ENCODE results near the gene BEAN1.
"Not testable (repeated sequence)": the region's sequence is repeated elsewhere in the genome, so short reads cannot be mapped to it uniquely, and the experiment has no call there.

Gene BEAN1

GRCh38 chr16:66441586-66442375 lies 14.7 kb downstream of the BEAN1 start:
- FAIRE-seq: no peak

GRCh38 chr16:66442502-66443268 lies 15.6 kb downstream of the BEAN1 start:
- no peak for FAIRE-seq

DNA sequence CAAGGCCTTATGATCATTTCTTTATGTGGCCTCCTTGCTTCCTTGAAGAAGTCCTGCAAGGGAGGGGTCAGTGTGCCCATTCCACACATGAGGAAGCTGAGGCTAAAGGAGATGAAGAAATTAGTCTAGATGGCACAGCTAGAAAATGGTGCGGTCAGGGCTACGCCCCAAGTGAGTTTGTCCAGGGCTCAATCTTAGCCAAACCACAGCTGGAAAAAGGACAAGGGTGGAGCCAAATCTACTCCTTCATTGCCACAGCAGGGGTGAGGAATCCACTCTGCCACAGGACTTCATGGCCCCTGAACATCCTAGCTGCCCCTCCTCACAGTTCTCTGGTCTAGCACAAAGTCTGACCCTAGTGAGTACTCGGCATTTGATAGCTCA lies 16.2 kb downstream of the BEAN1 start:
- no peak for FAIRE-seq

DNA sequence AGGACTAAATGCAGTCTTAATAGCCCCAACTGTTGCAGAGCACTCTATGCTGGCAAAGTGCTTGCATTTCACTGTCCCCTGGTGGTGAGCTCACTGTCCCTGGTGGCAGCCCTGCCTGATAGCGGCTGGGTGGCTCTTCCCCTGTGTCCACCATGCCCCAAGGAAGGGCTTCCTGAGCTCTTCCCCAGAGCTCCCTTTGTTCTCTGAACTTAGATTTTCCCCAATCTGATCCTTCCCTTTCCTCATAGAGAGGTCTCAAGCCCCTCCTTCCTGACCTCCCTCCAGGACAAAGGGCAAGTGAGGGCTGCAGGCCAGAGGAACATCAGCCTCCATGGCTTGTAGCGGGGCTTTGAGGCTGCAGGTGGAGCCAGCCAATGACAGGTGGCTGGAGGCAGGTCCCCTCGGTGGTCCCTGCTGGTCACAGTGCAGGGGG lies 17.0 kb downstream of the BEAN1 start:
- FAIRE-seq: no peak

DNA sequence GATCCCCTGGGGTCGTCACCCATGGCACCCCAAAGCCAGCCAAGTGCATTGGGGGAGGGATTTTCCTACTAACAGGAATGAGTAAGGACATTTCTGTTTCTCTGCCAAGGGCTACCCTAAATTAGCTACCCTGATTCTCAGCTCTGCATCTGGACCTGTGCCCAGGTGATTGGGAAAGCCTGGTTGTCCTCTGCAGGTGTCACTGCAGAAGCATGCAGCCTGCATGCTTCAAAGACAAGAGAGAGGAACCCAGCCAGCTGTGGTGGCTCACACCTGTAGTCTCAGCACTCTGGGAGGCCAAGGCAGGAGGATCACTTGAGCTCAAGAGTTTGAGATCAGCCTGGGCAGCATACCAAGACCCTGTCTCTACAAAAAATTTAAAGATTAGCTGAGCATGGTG lies 19.6 kb downstream of the BEAN1 start:
- no peak for FAIRE-seq

DNA sequence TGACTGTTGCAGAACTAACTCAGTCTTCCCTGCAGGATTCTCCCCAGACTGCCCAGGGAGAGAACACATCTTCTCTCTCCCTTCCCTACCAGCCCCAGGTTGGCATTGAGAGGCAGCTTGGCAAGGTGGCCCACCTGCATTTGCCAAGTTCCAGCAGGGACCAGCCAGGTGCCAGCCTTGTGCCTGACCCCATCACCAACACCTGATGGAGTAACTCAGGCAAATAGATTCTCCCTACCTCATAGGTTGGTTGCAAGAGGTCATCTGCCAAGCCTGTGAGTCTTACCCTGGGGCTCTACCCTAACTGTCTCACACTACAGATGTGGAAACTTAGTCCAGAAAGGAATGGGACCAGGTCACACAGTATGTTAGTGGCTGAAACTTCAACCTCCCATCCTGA lies 20.4 kb downstream of the BEAN1 start:
- no peak for FAIRE-seq

DNA sequence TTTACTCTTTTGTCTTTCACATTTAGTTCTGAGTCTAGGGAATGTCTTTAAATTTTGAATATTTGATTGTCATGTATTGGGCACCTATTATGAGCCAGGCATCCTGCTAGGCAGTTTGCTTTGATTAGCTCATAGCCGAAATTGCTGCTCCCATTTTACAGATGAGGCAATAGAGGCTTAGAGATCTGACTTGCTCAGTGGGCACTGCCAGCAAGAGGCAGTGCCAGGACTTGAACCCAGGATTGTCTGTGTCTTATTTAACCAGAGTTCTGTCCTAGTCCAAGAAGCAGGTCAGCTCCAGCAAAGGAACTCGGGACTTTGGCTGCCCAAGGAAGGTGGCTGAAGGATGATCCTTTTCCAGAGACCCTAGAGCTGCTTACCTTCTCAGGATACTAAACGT lies 24.5 kb downstream of the BEAN1 start:
- FAIRE-seq: no peak

DNA sequence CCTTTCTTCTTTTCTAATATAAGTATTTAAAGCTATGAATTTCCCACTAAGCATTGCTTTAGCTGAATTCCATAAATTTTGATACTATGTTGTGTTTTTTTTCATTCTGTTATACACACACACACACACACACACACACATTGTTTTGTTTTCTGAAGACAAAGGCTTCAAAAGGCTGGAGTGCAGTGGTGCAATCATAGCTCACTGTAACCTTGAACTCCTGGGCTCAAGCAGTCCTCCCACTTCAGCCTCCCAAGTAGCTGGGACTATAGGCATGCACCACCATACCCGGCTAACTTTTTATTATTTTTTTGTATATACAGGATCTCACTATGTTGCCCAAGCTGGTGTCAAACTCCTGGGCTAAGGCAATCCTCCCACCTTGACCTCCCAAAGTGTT lies 26.1 kb downstream of the BEAN1 start:
- FAIRE-seq: not testable (repeated sequence)

GRCh38 chr16:66454751-66455150 lies 27.7 kb downstream of the BEAN1 start:
- no peak for FAIRE-seq

- no peak for FAIRE-seq
Measured at GRCh38 chr16:66455970-66456369, 28.9 kb downstream of the BEAN1 start.

GRCh38 chr16:66457888-66458287 lies 30.8 kb downstream of the BEAN1 start:
- FAIRE-seq: no peak

GRCh38 chr16:66458292-66458691 lies 31.2 kb downstream of the BEAN1 start:
- no peak for FAIRE-seq

DNA sequence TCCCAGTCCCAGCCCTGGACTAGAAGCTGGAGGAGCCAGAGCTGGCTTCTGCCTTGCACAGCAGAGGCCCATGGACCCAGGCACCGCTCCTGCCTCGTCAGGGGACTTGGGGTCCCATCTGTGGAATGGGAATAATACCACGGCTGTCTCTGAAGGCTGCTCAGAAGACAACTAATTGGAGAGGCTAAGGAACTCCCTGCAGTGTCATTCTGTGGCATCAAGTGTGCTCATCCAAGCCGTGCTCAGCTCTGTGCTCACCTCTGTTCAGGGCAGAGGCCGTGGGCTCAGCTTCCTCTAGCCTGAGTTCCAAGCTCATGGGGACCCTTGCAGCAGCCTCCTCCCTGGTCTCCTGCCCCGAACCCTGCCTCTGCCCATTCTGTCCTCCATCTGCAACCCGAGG lies 31.8 kb downstream of the BEAN1 start:
- FAIRE-seq: no peak

DNA sequence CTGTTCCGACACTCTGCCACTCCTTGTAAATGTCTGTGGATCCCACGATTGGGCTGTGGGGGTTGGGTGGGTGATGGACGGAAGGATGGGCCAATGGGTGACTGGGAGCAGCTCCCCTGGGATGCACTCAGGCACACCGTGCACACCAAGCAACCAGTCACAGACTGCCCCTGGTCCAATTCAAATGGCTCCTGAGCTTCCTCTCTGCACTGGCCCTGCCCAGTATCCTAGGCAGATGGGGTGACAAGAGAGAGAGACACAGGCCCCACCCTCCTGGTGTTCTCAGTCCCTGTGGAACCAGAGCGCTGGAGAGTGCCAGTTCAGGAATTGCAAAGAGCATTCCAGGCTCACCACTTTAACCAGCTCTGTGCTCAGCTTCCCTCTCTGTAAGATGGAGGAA lies 32.8 kb downstream of the BEAN1 start:
- FAIRE-seq: no peak

DNA sequence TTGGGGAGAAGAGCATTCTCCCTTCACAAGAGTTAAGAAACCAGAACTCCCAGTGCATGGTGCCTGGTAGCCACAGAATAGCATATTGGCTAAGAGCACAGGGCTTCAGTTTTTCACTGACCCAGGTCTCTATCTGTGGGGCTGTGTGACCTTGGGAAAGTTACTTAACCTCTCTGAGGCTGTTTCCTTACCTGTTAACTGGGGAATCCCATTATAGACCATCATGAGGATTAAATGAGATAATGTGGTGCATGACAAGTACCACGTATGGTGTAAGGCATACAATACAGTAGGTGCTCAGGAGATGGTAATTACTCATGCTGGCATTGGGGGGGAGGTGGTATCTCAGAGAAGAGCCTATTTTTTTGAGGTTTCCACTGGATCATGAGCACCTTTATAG lies 33.6 kb downstream of the BEAN1 start:
- FAIRE-seq: no peak

GRCh38 chr16:66462912-66463311 lies 35.8 kb downstream of the BEAN1 start:
- FAIRE-seq: no peak

DNA sequence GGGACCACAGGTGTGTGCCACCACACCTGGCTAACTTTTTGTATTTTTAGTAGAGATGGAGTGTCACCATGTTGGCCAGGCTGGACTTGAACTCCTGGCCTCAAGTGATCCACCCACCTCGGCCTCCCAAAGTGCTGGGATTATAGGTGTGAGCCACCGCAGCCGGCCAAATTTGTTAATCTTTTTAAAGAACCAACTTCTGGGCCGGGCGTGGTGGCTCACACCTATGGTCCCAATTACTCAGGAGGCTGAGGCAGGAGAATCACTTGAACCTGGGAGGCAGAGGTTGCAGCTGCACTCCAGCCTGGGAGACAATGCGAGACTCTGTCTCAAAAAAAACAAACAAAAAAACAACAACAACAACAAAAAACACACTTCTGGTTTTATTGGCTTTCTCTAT lies 38.9 kb downstream of the BEAN1 start:
- not testable (repeated sequence) for FAIRE-seq

DNA sequence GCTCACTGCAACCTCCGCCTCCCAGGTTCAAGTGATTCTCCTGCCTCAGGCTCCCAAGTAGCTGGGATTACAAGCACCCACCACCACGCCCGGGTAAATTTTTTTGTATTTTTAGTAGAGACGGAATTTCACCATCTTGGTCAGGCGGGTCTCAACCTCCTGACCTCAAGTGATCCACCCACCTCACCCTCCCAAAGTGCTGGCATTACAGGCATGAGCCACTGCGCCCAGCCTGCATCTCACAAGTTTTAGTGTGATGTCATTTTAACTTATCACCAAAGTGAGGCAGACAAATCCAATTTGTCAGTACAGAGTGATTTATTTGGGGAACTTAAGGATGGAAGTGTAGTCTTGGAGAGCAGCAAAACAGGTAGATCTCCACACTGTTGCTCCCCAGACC lies 39.5 kb downstream of the BEAN1 start:
- not testable (repeated sequence) for FAIRE-seq

- no peak for FAIRE-seq
Measured at GRCh38 chr16:66467611-66468010, 40.5 kb downstream of the BEAN1 start.

DNA sequence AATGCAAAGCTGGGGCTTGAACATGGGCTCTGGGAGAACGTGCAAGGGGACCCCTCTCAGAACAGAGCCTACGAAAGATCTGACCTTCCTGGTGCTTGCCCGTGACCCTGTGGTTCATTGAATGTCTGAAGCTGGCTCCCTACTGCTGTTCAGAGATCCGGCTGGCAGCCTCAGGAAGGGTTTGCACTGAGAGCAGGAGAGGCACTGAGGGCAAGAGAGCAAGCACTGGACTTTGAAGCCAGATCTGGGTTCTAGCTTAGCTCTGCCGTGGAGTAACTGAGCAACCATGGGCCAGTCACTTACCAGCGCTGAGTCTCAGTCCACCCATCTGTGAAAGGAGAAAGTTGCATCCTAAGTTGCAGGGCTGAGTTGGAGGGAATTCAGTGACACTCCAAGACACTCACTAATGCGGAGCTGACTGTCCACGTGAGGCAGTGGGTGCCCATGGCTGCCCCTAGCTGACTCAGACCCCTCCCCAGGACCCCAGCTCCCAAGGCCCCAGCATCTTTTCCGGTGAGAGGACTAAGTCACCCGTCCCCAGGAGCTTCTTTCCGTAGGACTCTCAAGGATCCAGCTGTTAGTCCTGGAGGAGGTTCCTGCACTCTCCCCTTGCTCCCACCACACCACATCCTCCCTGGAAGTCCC lies 41.3 kb downstream of the BEAN1 start:
- no peak for FAIRE-seq

DNA sequence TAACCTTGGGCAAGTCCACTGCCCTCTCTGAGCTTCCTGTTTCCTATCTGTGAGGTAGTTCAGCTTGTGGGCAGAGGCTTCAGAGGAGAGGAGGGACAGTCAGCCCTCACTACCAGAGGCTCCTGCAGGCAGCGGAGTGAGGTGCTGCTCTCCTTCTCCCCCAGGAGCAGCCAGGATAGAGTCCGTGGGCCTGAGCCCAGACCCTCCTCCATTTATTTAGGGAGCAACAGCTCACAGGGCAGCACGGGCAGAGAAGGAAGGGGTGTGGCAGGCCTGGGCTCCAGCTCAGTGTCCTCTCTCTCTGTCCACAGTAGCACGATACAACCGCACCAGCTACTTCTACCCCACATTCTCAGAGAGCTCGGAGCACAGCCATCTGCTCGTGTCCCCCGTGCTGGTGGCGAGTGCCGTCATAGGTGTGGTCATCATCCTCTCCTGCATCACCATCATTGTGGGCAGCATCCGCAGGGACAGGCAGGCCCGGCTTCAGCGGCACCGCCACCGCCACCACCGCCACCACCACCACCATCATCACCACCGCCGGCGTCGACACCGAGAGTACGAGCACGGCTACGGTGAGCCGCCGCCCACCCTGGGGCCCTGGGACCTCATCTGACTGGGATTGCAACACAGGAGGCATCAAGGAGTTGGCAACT lies 42.3 kb downstream of the BEAN1 start:
- FAIRE-seq: no peak

DNA sequence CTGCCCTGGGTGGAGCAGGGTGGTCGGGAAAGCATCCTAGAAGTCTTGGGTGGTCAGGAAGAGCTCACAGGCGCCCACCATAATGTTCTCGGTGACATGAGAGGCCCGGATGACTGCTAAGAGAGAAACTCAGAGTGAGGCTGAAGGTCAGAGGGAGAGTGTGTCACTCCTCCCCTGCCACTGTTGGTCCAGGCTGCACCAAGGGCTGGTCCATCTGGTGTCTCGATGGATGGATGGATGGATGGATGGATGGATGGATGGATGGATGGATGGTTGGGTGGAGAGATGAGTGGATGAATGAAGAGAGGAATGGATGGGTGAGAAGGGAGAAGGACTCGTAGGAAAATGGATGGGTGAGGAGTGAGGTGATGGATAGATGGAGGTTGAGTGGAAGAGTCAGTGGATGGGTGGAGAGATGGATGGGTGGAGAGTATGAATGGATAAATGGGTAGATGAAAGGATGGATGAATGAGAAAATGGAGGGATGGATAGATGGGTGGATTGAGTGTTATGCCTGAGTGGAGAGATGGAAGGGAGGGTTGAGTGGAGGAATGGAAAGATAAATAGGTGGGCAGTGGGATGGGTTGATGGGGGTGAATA lies 43.0 kb downstream of the BEAN1 start:
- no peak for FAIRE-seq

DNA sequence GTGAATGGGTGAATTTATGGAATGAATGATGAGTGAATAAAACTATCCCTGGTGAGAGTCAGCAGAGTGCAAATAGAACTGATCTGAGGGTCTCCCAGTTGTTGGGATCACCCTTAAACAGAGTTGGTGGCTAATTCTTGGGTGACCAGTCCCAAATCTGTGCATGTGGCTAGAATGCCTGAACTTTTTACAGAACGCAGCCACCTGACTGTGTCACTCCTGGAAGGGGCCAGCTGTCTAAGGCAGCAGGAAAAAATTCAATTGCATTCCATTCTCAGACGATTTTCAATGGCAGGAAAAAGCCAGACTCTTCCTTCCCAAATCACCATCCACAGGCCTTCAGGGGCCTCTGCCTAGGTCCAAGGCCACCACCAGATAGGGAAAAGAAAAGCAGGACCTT lies 43.5 kb downstream of the BEAN1 start:
- FAIRE-seq: no peak

All from colon (tissue), 2 donors.